Left lobe of liver (tissue), 2 donors: ENCODE results near the gene ZRANB1. TPM values are rescaled to one million over a fixed set of nuclear protein-coding genes. Genes with fewer than 3 reads are reported as not detected.
"Not testable (repeated sequence)": the region's sequence is repeated elsewhere in the genome, so short reads cannot be mapped to it uniquely, and the experiment has no call there.

Source experiments
- ATAC-seq: fragments of 200-7000 bp; cut with Tn5 transposase; one replicate; pipeline ENCODE4 v1.9.1; 2020; ENCODE audit warnings: mild to moderate bottlenecking, moderate library complexity
- DNase-seq: peaks from one replicate; pipeline ENCODE4 v3.0.0-alpha.2; 2020; ENCODE audit warnings: low spot score
- total RNA-seq: library from RNA; stranded (reverse); gene quantifications from one replicate; pipeline ENCODE4 v1.2.1, GENCODE V29; 2021
- donor health status: DM: no; HTN: no; CAD: no; lungs with moderate emphysema.
- donor health status: DM: no; HTN: yes; CAD: no.

ZRANB1 gene
- total RNA-seq, 1 donor from 2014 or later = 11.6 TPM

DNA sequence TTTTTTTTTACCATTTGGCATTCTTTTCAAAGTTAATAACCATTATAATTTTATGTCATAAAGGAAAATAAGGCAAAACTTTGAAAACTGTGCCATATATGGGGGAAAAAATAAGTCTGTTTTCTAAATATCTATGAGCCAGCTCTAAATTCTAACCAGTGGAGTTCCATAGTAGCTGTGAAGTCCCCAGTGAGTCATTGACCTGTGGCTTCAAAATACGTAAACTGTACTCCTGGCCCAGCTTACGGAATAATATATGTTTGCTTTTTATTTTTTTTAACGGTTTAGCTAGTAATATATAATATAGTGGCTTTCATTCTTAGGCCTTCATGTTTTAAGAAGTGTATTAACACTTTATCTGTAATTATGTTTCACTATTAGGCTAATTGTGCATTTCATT lies 20.5 kb downstream of the ZRANB1 start:
- no peak for DNase-seq
- no peak for ATAC-seq

DNA sequence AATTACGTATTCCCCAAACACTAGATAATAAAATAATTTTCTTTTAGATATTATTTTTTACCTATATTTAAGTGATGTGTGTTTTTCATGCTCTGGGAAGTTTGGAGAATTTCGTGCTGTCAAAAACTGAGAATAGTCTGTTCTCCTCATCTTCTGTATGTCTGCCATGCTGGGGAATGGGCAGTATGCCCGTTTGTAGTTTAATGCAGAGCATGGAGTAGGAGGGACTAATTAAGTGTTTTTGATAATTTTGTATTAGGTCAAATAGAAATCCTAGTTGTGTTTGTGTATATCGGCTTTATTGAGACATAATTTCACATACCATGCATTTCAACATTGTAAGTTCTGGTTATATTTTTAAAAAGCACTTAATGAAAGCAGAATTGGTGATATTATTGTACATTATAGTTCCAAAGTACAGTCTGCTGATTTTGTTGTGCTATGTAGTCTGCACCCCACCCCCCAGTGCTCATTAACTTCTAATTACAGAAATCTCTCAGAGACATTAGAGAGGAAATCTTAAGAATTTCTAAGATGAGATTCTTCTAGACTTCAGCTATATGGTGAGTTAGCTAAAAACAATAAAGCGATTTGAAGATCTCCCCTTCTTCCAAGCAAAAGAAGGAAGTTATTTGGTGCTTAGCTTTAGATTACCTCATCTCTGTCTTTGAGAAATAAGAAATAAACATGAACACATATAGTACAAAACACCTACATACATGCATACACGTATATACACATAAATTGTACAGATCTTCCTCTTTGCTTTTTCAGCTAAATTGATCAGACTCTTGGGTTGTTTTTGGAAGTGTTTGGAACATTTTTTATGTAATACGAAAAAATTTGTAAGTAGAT lies 22.2 kb downstream of the ZRANB1 start:
- no peak for DNase-seq
- no peak for ATAC-seq

DNA sequence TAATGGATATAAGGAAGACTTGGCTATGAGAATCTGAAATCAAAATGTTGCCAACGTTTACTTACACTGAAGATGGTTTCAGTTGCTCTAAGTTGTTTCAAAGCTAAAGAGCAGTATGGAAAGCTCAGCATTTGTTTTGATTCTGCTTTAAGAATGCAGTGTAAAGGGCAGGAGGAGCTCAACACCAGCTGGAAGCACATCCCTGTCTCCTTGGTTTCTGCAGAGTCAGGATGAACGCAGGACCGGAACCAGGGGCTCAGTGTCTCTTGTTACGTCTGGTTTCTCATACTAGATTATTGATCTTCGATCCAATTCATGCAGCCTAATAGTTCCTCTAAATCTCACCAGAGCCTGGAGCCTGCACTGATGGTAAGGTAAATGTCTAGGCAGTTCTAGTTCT lies 24.1 kb downstream of the ZRANB1 start:
- no peak for ATAC-seq
- DNase-seq = no peak

DNA sequence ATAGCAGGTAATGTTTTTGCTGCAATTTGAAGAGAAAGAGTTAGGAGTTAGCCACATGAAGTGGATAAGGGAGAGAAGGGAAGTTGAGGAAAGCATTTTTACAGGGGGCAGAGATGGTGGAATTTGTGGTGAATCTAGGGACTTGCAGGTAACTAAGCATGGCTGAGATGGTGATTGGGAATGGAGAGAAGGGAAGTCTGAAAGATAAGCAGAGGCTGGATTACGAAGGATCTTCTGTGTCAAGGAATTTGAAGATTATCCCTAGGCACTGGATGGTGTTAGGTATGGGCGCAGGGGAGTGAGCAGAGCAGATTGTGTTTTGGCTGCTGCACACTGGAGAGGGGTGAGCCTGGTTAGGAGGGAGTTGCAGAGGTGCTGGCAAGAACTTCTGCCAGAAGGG lies 25.3 kb downstream of the ZRANB1 start:
- ATAC-seq = peak; percentile 22

DNA sequence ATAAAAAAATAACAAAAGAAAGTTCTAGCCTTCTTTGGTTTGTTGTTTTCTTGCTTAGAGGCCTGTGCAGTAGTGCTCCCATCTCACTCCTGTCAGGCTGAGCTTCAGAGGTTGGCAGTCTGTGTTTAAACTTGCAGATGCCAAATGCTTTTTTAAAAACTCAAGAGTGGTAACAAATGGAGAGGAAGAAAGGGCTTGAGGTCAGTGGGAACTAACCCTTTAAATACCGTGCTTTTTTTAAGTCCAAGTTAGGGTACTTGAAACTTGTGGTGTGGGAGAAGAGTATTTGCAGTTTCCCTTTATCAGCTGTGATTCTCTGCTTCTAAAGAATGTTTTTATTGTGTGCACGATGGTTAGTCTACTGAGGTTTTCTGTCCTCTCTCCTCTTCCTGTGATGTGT lies 29.4 kb downstream of the ZRANB1 start:
- DNase-seq (no peak), ATAC-seq (no peak)

More for the DNA sequence above, 25.3 kb downstream of the ZRANB1 start:
- DNase-seq = no peak

DNA sequence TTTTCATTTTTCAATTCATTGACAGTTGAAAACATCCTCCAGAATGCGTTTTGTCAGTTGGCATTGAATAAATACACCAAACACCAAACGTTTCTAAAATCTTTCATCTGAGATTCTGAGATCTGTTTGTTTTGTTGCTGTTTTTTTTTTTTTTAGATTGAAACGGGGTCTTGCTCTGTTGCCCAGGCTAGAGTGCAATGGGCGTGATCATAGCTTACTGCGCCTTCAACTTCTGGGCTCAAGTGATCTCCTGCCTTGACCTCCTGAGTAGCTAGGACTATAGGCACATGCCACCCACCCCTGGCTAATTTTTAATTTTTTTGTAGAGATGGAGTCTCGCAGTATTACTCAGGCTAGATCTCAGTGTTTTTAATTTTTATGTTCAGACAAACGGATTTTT lies 30.7 kb downstream of the ZRANB1 start:
- DNase-seq (no peak), ATAC-seq (no peak)

DNA sequence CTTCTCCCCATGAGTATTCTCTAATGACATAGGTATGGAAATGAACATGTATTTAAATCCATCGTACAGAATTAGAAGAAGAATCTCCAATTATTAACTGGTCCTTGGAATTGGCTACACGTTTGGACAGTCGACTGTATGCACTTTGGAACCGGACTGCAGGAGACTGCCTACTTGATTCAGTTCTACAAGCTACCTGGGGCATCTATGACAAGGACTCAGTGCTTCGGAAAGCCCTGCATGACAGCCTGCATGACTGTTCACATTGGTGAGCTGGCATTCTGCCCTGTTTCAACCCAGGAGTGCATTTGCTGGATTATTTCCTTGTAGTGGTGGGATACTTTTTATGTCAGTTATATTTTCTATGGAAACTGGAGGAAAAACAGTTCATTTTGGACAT lies 32.2 kb downstream of the ZRANB1 start:
- ATAC-seq (peak; percentile 60), DNase-seq (no peak)

DNA sequence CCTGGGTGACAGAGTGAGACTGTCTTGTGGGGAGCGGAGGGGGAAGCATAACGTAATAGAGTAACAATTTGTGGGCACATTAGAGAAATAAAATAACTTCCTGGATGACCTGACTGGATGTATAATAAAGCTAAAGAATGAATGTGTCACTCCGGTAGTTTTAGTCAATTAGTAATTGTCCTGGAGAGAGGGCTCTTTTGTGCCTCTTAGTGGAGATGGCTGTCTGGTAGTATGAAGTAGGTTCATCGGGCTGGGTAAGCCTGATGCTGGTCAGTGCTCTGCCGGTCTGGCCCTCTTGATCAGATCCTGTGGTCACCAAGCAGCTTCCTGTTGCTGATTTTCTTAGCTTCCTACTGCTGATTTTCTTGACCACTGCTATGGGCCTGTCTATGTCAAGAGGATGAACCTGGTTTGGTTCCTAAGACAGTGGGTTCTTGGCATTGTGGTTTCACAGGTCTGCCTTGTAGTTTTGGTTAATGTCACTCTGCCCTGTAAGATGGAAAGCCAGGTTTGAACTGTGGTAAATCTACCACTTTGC lies 34.1 kb downstream of the ZRANB1 start:
- no peak for ATAC-seq
- no peak for DNase-seq

DNA sequence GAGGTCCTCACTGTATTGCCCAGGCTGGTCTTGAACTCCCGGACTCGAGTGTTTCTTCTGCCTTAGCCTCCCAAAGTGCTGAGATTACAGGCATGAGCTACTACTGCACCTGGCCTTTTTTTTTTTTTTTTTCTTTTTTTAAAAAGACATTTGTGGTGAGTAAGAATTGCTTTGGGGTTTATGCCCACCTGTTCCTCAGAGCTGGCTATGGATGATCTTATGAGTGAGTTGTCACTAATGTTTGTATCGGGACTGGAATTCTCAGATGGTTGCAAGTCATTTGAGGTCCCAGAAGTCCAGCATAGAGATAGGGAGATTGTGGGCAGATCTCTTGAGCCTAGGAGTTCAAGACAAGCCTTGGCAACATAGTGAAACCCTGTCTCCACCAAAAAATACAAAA lies 35.2 kb downstream of the ZRANB1 start:
- DNase-seq (no peak), ATAC-seq (no peak)

DNA sequence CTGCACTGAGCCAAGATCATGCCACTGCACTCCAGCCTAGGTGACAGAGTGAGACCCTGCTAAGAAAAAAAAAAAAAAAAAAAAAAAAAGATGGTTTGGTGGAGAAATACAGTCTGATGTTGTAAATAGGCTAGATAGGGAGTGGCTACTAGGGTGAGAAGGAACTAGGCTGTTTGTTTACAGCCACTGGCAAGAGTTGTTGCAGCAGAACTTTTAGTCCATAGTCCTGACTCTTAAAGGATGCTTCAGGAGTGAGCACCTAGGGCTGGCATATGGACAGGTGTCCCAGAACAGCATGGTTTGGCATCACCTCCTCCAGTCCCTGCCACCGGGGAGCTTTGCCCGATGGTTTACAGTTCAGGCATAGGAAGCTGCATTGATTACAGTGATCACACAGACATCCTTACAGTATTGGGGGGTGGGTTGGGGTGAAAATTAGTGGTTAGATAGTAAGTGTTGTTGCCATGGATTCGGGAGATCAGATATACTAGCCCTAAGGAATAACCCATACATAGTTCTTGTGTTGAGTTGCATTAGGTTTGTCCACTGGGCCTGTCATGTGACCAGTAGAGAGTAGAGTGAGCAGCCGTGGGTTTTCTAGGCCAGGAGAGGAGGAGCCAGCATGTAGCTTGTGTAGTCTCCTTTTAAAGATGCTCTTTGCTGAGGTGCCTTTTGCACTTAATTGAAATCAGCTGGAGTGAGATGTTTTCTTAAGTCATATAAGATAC lies 35.9 kb downstream of the ZRANB1 start:
- ATAC-seq (peak; percentile 68), DNase-seq (no peak)

DNA sequence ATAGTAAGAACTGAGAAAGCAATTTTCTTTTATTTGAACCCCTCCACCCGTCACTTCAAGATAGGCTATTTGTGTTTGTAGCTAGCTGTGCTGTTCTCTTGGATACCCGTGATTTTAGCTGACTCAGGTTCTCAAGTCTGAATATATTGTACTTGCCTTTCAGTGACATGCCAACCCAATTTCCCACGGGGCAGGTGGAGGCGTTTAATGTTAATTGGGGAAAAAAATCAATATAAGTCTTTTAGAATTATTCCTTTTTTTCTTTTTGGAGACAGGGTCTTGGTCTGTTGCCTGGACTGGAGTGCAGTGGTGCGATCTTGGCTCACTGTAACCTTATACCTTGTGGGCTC lies 36.4 kb downstream of the ZRANB1 start:
- ATAC-seq = no peak

DNA sequence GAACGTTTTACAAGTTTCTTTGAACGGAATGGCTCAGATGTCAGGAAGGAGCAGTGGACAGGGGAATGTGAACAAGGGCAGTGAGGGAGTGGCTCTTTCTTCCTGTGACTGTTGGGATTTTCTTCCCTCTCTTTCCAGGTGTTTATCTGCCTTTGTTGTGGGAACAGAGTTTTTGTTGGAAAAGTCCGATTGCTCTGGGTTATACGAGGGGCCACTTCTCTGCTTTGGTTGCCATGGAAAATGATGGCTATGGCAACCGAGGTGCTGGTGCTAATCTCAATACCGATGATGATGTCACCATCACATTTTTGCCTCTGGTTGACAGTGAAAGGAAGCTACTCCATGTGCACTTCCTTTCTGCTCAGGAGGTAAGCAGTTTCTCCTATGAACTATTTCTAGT lies 41.4 kb downstream of the ZRANB1 start:
- ATAC-seq = no peak
- no peak for DNase-seq

More for the DNA sequence above, 36.4 kb downstream of the ZRANB1 start:
- DNase-seq = no peak

DNA sequence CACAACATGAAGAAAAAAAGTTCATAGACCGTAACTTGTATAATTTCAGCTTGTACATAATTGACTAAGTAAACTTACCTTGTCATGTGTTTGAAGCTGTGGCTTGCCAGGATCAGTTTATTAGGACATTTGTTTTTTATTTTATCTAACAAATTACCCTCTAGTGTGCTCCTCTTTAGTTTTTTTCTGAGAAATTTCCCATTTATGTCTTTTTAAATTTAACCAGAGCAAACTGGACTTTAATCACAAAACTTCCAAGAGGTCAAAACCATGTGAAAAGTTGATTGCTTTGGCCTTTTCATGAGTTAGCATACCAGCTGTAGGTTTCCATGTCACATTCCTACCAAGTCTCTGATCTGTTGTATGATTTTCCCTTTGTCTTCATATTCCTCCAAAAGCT lies 42.5 kb downstream of the ZRANB1 start:
- DNase-seq = no peak

DNA sequence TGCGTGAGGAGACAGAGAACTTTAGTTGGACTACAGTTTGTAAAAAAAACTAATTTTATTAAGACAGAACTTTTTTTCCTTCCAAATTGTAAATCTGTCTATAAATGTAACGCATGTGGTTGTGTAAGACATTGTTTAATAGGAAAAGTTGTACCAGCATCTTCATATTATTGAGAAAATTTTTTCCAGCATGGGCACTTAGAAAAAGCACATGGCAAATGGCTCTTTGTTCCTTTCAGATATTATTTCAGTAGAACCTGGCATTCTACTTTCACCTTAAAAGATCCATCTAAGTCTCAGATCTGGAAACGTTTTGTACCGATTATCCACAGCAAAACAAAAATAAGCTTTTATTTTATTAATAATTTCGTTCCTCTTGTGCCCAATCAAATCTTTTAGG lies 43.2 kb downstream of the ZRANB1 start:
- DNase-seq = no peak

More for the DNA sequence above, 42.5 kb downstream of the ZRANB1 start:
- peak; percentile 64 for ATAC-seq

DNA sequence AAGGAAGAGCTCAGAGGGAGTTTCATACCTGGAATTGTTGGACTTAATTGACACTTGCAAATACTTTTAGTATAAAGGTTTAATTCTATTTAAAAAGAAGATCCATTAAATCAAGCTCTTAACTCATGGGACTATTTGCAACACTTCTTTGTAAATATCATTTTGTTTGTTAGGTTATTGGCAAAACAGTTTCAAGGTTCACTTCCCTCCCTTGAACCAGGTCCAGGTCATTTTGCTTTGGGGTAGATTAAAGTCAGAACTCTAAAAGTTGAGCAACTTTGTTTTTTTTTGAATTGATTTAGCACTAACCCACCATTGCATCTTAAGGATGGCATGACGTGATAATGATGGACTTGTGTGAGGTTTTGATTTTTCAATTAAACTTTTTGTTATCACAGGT lies 45.9 kb downstream of the ZRANB1 start:
- ATAC-seq (peak; percentile 36), DNase-seq (no peak)

More for the DNA sequence above, 43.2 kb downstream of the ZRANB1 start:
- ATAC-seq = no peak

DNA sequence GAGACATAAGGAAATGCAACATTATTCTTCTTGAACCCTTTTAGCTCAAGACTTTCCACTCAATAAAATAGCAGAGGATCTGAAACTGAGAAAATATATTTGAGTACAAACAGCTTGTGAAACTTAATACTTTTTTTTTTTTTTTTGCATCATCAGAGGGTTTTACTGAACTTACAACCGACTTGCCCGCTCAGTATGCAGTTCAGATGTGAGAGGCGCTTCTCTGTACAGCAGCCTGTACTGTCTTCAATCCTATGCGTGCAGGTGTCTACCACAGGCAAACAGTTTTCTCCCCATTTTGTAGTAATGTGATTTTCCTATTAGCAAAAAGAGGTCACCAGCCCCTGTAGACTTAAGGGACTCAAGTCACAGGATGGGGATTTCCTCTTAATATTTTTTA lies 46.8 kb downstream of the ZRANB1 start:
- not testable (repeated sequence) for ATAC-seq, DNase-seq

DNA sequence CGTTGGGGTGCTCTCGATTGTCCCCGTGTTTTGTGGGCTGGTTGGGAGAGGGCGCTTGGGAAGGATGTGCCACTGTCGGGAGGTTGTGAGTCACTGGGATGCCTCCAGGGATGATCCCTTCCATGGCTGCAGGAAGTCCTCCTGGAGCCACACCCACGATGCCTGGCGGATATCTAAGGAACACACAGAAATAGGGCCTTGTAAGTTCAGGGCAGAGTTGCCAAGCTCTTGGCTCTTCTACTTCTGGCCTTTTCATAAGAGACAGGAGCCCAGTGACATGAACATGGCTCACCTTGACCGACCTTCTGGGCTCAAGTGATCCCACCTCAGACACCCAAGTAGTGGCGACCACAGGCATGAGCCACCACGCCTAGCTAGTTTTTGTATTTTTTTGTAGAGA lies 47.6 kb downstream of the ZRANB1 start:
- peak; percentile 41 for DNase-seq
- ATAC-seq = no peak

DNA sequence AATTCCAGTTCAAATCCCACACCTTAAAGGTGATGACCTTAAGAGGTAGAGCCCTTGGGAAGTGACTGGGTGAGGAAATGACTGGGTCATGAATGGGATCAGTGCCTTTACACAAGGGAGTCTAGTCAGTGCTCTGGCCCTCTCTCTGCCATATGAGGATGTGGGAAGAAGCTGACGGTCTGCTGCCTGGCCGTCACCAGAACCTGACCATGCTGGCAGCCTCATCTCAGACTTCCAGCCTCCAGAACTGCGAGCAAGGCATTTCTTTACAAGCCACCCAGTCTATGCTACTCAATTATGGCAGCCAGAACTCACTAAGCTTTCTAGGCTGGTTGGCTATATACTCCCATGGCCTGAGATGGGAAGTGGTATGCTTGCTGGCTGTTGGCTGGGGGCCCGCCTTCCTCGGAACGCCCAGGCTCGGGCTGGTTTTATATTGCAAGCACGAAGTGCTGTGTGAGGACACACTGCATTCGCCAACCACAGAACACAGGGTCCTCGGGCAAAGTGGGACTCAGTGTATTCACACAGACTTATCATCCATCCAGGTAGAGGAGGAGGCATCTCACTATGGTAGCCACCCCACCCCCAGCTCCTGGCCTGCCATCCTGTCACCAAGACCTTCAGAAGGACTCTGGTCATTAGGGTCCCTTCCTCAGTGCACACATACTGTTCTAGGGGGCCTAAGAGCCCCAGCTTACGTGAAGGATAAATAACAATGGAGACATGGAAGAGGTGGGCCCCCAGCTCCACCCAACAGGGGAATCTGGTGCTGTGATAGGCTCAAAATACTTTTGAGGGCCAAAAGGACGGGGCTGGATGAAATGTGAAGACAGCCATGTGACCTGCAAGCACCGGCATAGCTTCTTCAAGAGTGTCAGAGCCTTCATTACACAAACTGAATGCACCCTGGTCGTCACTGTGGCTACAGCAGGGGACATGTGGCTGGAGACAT lies 49.0 kb downstream of the ZRANB1 start:
- DNase-seq (peak; percentile 43), ATAC-seq (no peak)

DNA sequence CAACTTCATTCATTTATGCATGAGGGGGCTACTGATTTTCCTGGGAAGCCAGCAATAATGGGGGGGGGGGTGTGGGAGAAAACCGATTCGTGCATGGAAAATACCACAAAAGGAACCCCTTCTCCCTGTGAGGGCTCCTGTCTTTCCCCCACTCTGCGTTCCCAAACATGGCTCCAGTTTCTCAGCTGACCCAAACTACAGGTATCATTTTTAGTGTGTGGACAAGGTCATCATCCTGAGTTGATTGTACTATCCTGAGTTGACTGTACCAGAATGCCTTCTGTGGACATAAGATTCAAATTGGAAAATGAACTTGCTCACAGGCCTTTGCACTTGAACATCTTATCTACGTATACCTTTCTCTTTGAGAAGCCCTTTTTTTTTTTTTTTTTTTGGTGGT lies 49.9 kb downstream of the ZRANB1 start:
- DNase-seq = no peak
- ATAC-seq = no peak

DNA sequence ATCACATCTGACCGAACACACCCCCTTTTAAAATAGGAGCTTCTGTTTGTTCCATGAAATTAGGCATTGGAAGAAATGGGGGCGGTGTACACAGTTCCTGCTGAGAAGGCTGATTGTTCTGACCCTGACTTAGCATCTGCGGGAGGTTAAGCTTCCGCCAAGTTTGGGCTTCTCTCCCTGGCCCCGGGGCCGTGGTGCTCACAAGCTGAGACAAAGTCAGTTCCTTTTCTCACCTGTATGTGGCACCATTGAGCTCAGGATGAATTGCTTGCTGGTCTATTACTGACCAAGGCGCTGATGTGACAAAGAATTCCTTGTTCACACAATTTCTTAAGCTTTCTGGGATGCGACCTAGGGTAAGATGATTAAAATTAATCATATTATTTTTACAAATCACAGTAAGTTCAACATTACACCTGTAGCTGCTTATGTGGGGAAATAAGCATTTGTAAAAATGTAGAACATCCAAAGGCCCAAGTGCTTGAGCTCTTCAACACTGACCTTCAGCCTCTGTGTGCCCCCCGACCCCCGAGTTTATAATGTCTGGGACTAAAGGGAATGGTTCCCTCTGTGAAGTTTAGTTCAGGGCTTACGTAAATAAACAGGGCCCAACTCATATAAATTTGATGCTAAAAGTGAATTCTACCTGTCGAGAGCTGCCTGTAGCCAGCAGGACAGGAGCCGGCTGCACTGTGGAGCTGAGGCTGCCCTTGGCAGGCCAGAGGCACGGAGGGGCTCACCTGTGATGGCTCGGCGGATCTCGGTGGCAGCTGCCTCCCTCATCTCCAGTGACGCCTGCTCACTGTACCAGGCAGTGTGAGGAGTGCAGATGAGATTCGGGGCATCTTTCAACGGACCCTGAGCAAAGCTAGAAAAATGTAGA lies 50.8 kb downstream of the ZRANB1 start:
- ATAC-seq (peak; percentile 85), DNase-seq (peak; percentile 78)
